ENCODE measurements around the gene ETNPPL. TPM values are rescaled to one million over a fixed set of nuclear protein-coding genes. Genes with fewer than 3 reads are reported as not detected.
A peak's percentile ranks its signal among the peaks of the same experiment; 100 is the strongest.

Gene ETNPPL
- total RNA-seq, 4 donors from 2014 or later, result 0.96 TPM; not detected in 3

- no peak for DNase-seq (ENCODE audit: low spot score)
- peak; percentile 46 for ATAC-seq (ENCODE audit: low FRiP score)
- no peak for TF ChIP-seq CTCF (IDR thresholded peaks at IDR 0.05)
Observed at GRCh38 chr4:108763226-108763593, 357 bp upstream of the ETNPPL start.

- DNase-seq (ENCODE audit: low spot score), result no peak
- no peak for ATAC-seq (ENCODE audit: low FRiP score)
- TF ChIP-seq CTCF (IDR thresholded peaks at IDR 0.05), result no peak
Observed at GRCh38 chr4:108758498-108758897, 4.4 kb downstream of the ETNPPL start.

- ATAC-seq (ENCODE audit: low FRiP score) (no peak), DNase-seq (ENCODE audit: low spot score) (no peak)
- no peak for TF ChIP-seq CTCF (IDR thresholded peaks at IDR 0.05)
Observed at GRCh38 chr4:108754327-108754726, 8.5 kb downstream of the ETNPPL start.

GRCh38 chr4:108751321-108751720 is 11.5 kb downstream of the ETNPPL start:
- no peak for TF ChIP-seq CTCF (IDR thresholded peaks at IDR 0.05)
- DNase-seq (ENCODE audit: low spot score) (no peak), ATAC-seq (ENCODE audit: low FRiP score) (no peak)

- no peak for TF ChIP-seq CTCF (IDR thresholded peaks at IDR 0.05)
- DNase-seq (ENCODE audit: low spot score) (no peak), ATAC-seq (ENCODE audit: low FRiP score) (no peak)
Observed at GRCh38 chr4:108749119-108749518, 13.7 kb downstream of the ETNPPL start.

GRCh38 chr4:108746511-108746910 is 16.3 kb downstream of the ETNPPL start:
- DNase-seq (ENCODE audit: low spot score) (no peak), ATAC-seq (ENCODE audit: low FRiP score) (no peak)
- no peak for TF ChIP-seq CTCF (IDR thresholded peaks at IDR 0.05)

- DNase-seq (ENCODE audit: low spot score) (no peak), ATAC-seq (ENCODE audit: low FRiP score) (no peak)
- TF ChIP-seq CTCF (IDR thresholded peaks at IDR 0.05), result no peak
Observed at GRCh38 chr4:108744307-108744706, 18.5 kb downstream of the ETNPPL start.
